Skeletal muscle tissue (tissue), 4 donors: ENCODE data around the gene SUN1. TPM values are rescaled to one million over a fixed set of nuclear protein-coding genes. Genes with fewer than 3 reads are reported as not detected.
"Not testable (repeated sequence)": the region's sequence is repeated elsewhere in the genome, so short reads cannot be mapped to it uniquely, and the experiment has no call there.

Experiments
- H3K27ac ChIP-seq: one replicate; pipeline ENCODE4 v1.7.0; 2013; ENCODE audit warnings: mild to moderate bottlenecking, low read depth, low read length, inconsistent platforms
- H3K27me3 ChIP-seq, 3 donors: one replicate each; pipeline ENCODE4 v1.7.0; 2013; ENCODE audit warnings: low read length in 3 of 3; ENCODE audit not compliant: control insufficient read depth in 3 of 3, insufficient read depth in 3 of 3
- H3K36me3 ChIP-seq, 3 donors: one replicate each; pipeline ENCODE4 v1.7.0; 2013; ENCODE audit warnings: low read length in 3 of 3; ENCODE audit not compliant: control insufficient read depth in 3 of 3, insufficient read depth in 3 of 3
- H3K4me1 ChIP-seq, 3 donors: one replicate each; pipeline ENCODE4 v1.7.0; 2013; ENCODE audit warnings: low read length in 3 of 3, mild to moderate bottlenecking in 3 of 3; ENCODE audit not compliant: control insufficient read depth in 3 of 3, insufficient read depth in 3 of 3
- H3K4me3 ChIP-seq, 3 donors: one replicate each; pipeline ENCODE4 v1.7.0; 2013; ENCODE audit warnings: low read length in 3 of 3
- H3K9ac ChIP-seq, 3 donors: one replicate each; pipeline ENCODE4 v1.7.0; 2013; ENCODE audit warnings: low read length in 3 of 3, mild to moderate bottlenecking in 3 of 3, moderate library complexity in 2 of 3, low read depth in 1 of 3
- H3K9me3 ChIP-seq, 3 donors: one replicate each; pipeline ENCODE4 v1.7.0; 2013; ENCODE audit warnings: low read length in 3 of 3; ENCODE audit not compliant: control insufficient read depth in 3 of 3
- total RNA-seq: library from RNA; depleted of rRNA; stranded (reverse); fragments of >200 nt; gene quantifications from one replicate; pipeline ENCODE4 v1.2.3, GENCODE V29; 2014
- donor health status: Osteomylitis.

Gene SUN1
- total RNA-seq, 1 donor from 2014 or later, result 180 TPM

DNA sequence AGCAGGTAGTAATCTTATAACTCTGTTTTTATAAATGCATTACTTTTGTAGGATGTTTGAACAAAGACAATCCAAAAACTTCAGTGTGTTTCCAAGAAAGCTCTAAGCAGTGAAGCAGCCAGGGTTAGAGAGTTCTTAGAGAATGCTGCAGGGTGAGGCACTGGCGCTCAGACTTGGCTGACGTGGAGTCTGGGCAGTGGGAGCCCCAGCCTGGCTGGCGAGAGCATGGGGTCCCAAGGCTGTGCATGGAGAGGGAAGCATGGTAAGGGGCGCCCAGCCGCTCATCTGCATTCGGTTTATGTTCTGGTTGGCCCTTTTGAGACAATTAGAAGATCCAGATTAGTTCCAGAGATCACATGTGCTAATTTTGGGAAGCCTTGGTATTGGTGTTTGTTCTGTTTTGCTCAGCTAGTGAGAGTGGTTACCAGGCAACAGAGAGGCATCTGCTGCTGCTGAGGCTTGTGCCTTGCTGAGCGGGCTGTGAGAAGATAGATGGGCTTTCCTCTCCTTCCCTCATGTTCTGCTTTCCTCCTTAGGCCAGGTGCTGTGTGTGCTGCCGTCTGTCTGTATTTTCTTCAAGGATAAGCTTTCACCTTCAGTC lies 10.3 kb downstream of the SUN1 start:
- no peak overlapping the region for H3K27ac ChIP-seq
- peaks cover 51 to 54% (median 53%) of the 10 kb centered on the region in 3 donors for H3K36me3 ChIP-seq
- no peak overlapping the region for H3K4me3 ChIP-seq
- no peaks in the 10 kb centered on the region for H3K27me3 ChIP-seq
- H3K4me1 ChIP-seq, result peaks cover 7 to 24% (median 19%) of the 10 kb centered on the region in 3 donors
- no peaks in the 10 kb centered on the region for H3K9me3 ChIP-seq
- H3K9ac ChIP-seq, result peak overlapping the region in 1 of 3 donors; percentile 33

DNA sequence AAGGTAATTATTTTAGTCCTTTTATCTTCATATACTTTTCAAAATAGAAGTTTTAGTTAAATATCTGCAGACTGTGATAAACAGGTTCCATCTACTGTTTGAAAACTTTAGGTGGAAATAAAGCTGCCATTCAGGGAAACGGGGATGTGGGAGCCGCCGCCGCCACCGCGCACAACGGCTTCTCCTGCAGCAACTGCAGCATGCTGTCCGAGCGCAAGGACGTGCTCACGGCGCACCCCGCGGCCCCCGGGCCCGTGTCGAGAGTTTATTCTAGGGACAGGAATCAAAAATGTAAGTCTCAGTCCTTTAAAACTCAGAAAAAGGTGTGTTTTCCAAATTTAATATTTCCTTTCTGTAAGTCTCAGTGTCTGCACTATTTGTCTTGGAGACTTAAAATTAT lies 11.0 kb downstream of the SUN1 start:
- H3K27me3 ChIP-seq, result no peaks in the 10 kb centered on the region
- no peak overlapping the region for H3K9ac ChIP-seq
- H3K9me3 ChIP-seq, result no peaks in the 10 kb centered on the region
- no peak overlapping the region for H3K4me3 ChIP-seq
- H3K27ac ChIP-seq, result no peak overlapping the region
- peaks cover 51 to 54% (median 52%) of the 10 kb centered on the region in 3 donors for H3K36me3 ChIP-seq
- H3K4me1 ChIP-seq, result peaks cover 5 to 17% (median 14%) of the 10 kb centered on the region in 3 donors

DNA sequence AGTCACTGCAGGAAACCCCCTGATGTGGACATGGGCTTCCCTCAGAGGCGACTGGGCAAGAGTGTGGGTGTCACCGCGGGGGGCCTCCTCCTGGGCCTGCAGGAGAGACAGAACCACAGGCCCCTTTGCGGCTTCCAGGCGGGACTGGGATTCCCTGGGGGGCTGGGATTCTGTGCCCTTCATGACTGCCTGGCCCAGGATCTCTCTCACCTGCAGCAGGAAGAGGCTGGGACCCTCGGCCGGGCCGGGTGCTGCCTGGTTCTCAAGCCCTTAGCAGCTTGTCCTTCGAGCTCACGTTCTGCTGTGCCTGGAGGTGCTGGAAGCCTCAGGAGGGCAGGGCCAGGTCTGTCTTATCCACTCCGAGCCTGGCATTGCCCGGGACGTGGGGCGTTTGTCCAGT lies 11.8 kb downstream of the SUN1 start:
- H3K27me3 ChIP-seq, result no peaks in the 10 kb centered on the region
- H3K9me3 ChIP-seq, result no peaks in the 10 kb centered on the region
- H3K36me3 ChIP-seq, result peaks cover 46 to 51% (median 48%) of the 10 kb centered on the region in 3 donors
- no peak overlapping the region for H3K9ac ChIP-seq
- H3K4me3 ChIP-seq, result no peak overlapping the region
- H3K4me1 ChIP-seq, result peaks cover 0 to 9% (median 6%) of the 10 kb centered on the region in 3 donors
- no peak overlapping the region for H3K27ac ChIP-seq

DNA sequence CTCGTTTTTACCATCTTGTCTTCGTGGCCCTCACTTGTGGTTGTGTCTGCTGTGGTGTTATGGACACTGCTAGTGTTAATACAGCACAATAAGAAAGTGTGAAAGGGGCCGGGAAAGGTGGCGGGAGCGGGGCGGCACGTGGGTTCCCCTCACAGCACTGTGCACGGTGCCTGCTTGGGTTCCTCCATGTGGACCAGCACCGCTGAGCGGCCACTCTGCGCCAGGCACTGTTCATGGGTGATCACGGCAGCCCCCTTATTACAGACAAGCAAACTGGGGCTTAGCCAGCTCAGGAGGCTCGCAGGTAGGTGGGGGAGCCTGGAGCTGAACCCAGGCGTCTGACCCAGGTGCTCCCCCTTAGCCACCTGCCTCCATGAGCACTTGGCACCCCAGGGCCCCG lies 12.2 kb downstream of the SUN1 start:
- Histone ChIP-seq H3K9ac (no peak overlapping the region), H3K27me3 (no peaks in the 10 kb centered on the region), H3K9me3 (no peaks in the 10 kb centered on the region), H3K4me3 (no peak overlapping the region), H3K36me3 (peaks cover 47 to 52% (median 47%) of the 10 kb centered on the region in 3 donors), H3K4me1 (peaks cover 0 to 7% (median 6%) of the 10 kb centered on the region in 3 donors), H3K27ac (no peak overlapping the region)

DNA sequence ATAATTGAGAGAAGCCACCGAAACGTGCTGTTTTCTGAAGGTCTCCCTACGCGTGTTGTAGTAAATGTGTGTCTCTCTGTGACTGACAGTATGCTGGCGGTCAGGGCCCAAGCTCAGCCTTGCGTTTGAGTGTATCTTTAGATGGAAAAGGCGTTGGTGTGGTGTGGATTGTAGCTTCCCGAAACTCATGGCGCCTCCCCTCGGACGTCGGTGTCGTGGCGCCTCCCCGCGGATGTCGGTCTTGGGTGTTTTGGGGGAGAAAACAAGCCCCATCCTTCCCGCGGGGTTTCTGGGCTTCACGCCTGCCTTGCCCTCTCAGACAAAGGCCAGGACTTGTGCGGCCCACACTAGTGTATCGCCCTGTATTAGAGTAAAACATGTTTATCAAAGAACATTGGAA lies 12.8 kb downstream of the SUN1 start:
- Histone ChIP-seq H3K36me3 (peaks cover 47 to 54% (median 50%) of the 10 kb centered on the region in 3 donors), H3K4me1 (peaks cover 0 to 7% (median 6%) of the 10 kb centered on the region in 3 donors)

DNA sequence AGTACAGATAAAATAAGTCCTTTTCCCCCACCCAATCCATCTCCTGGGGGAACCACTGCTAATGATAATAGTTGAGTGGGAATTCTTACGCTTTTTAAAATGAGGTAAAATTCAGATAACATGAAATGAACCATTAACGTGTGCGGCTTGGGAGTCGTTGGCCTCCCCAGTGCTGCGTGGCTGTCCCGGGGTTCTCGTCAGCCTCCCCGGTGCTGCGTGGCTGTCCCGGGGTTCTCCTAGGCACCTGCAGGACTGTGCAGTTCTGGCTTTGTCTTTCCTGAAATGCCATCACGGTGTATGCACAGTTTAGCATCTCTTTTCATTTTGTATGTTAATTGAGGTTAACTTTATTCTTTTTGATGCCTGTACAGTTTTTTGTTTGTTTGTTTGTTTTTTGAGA lies 13.5 kb downstream of the SUN1 start:
- no peak overlapping the region for H3K4me3 ChIP-seq
- no peak overlapping the region for H3K27ac ChIP-seq
- H3K4me1 ChIP-seq, result peaks cover under 1 to 7% (median 6%) of the 10 kb centered on the region in 3 donors
- no peaks in the 10 kb centered on the region for H3K27me3 ChIP-seq
- H3K9me3 ChIP-seq, result no peaks in the 10 kb centered on the region
- H3K36me3 ChIP-seq, result peaks cover 44 to 51% (median 47%) of the 10 kb centered on the region in 3 donors
- no peak overlapping the region for H3K9ac ChIP-seq

More for the DNA sequence above, 12.8 kb downstream of the SUN1 start:
- Histone ChIP-seq H3K9ac (no peak overlapping the region), H3K27me3 (no peaks in the 10 kb centered on the region), H3K27ac (no peak overlapping the region), H3K9me3 (no peaks in the 10 kb centered on the region), H3K4me3 (no peak overlapping the region)

DNA sequence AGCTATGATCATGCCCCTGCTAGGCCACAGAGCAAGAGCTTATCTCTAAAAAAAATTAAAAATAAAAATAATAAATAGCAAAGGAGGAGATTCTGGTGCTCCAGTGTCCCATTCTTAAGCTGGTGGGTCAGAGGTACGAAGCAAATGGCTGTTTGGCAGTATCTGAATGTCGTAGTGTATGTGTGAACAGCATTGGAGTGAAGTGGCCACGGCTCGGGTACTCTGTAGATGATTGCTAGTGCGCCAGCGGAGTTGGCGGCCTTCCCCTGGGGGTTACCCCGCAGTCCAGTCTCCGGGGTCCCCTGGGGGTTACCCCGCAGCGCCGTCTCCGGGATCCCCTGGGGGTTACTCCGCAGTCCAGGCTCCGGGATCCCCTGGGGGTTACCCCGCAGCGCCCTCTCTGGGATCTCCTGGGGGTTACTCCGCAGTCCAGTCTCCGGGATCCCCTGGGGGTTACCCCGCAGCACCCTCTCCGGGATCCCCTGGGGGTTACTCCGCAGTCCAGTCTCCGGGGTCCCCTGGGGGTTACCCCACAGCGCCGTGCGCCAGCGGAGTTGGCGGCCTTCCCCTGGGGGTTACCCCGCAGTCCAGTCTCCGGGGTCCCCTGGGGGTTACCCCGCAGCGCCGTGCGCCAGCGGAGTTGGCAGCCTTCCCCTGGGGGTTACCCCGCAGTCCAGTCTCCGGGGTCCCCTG lies 14.8 kb downstream of the SUN1 start:
- Histone ChIP-seq H3K36me3 (peaks cover 47 to 52% (median 51%) of the 10 kb centered on the region in 3 donors), H3K4me1 (peaks cover 7 to 16% (median 13%) of the 10 kb centered on the region in 3 donors)
- not testable (repeated sequence) for H3K9ac ChIP-seq, H3K27me3 ChIP-seq, H3K9me3 ChIP-seq, H3K4me3 ChIP-seq, H3K27ac ChIP-seq

DNA sequence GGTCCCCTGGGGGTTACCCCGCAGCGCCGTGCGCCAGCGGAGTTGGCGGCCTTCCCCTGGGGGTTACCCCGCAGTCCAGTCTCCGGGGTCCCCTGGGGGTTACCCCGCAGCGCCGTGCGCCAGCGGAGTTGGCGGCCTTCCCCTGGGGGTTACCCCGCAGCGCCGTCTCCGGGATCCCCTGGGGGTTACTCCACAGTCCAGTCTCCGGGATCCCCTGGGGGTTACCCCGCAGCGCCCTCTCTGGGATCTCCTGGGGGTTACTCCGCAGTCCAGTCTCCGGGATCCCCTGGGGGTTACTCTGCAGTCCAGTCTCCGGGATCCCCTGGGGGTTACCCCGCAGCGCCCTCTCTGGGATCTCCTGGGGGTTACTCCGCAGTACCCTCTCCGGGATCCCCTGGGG lies 15.5 kb downstream of the SUN1 start:
- not testable (repeated sequence) for H3K27ac ChIP-seq, H3K27me3 ChIP-seq, H3K4me3 ChIP-seq, H3K9me3 ChIP-seq, H3K9ac ChIP-seq
- peaks cover 46 to 52% (median 50%) of the 10 kb centered on the region in 3 donors for H3K36me3 ChIP-seq
- H3K4me1 ChIP-seq, result peaks cover 7 to 11% (median 9%) of the 10 kb centered on the region in 3 donors

DNA sequence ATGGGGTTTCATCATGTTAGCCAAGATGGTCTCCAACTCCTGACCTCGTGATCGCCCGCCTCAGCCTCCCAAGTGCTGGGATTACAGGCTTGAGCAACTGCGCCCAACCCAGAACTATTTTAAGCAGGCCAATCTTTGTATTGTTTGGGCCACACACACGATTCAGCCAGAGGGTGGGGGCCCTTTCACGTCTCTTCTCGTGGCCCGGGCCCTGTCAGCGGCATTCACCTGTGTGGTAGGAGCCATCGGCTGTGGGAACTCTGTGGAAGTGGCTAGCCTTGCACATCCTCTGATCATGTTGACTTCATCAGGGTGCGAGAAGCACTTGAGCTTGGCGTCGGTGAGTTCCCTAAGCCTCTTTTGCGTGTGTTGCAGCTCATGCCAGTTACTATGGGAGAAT lies 16.9 kb downstream of the SUN1 start:
- Histone ChIP-seq H3K4me3 (no peak overlapping the region), H3K4me1 (peaks cover 7 to 10% (median 9%) of the 10 kb centered on the region in 3 donors), H3K27me3 (no peaks in the 10 kb centered on the region), H3K36me3 (peaks cover 47 to 53% (median 51%) of the 10 kb centered on the region in 3 donors), H3K27ac (no peak overlapping the region), H3K9me3 (no peaks in the 10 kb centered on the region), H3K9ac (no peak overlapping the region)

DNA sequence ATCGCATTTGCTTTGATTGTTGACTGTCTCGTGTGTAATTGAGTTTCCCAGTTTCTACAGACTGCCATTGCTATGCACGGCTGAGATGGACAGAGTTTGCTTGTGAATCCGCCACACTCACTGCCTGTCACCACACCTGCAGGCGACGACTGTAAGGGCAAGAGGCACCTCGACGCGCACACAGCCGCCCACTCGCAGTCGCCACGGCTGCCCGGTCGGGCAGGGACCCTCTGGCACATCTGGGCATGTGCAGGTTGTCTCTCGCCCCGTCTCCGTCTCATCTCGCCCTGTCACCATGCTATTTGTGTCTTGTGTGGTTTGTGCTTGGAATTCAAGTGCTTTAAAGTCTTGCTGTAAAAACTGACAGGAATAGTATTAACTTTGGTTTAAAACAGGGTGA lies 17.5 kb downstream of the SUN1 start:
- no peaks in the 10 kb centered on the region for H3K27me3 ChIP-seq
- peaks cover 7 to 10% (median 9%) of the 10 kb centered on the region in 3 donors for H3K4me1 ChIP-seq
- H3K4me3 ChIP-seq, result no peak overlapping the region
- no peaks in the 10 kb centered on the region for H3K9me3 ChIP-seq
- H3K36me3 ChIP-seq, result peaks cover 47 to 52% (median 50%) of the 10 kb centered on the region in 3 donors
- H3K27ac ChIP-seq, result no peak overlapping the region
- no peak overlapping the region for H3K9ac ChIP-seq
